CD14-positive monocyte (primary cell): ENCODE results near the gene FAM53B. TPM values are rescaled to one million over a fixed set of nuclear protein-coding genes. Genes with fewer than 3 reads are reported as not detected.

Experiments used
- DNase-seq, 3 donors: peaks; one replicate each; pipeline ENCODE4 v3.0.0-alpha.2; 2011 to 2022
- H2AFZ ChIP-seq: 2 replicates; pipeline ENCODE4 v1.6.0; 2012; ENCODE audit warnings: mild to moderate bottlenecking, low read depth, low read length, inconsistent platforms; ENCODE audit not compliant: insufficient read depth, poor library complexity, severe bottlenecking
- H3K27ac ChIP-seq, 2 donors: 1 replicate in 1 of 2; 2 replicates in 1 of 2; pipeline ENCODE4 v1.5.1; 2012 to 2013; ENCODE audit warnings: low read length in 2 of 2, control low read depth in 1 of 2, inconsistent platforms in 1 of 2, low read depth in 1 of 2, mild to moderate bottlenecking in 1 of 2
- H3K27me3 ChIP-seq, 2 donors: one replicate each; pipeline versions ENCODE4 v1.6.0 to v1.6.1; 2011 to 2013; ENCODE audit warnings: low read length in 2 of 2; ENCODE audit not compliant: control insufficient read depth in 2 of 2, insufficient read depth in 2 of 2
- H3K36me3 ChIP-seq, 2 donors: replicated peaks in 1 of 2; 1 replicate in 1 of 2; 2 replicates in 1 of 2; pipeline versions ENCODE4 v1.5.1 to v1.6.1; 2012 to 2013; ENCODE audit warnings: low read length in 2 of 2, control low read depth in 1 of 2, inconsistent platforms in 1 of 2, mild to moderate bottlenecking in 1 of 2; ENCODE audit not compliant: insufficient read depth in 2 of 2, control insufficient read depth in 1 of 2
- H3K4me1 ChIP-seq, 2 donors: 1 replicate in 1 of 2; 2 replicates in 1 of 2; pipeline versions ENCODE4 v1.5.1 to v1.6.1; 2012 to 2013; ENCODE audit warnings: low read length in 2 of 2, control low read depth in 1 of 2, inconsistent platforms in 1 of 2, mild to moderate bottlenecking in 1 of 2, moderate library complexity in 1 of 2; ENCODE audit not compliant: insufficient read depth in 2 of 2, control insufficient read depth in 1 of 2
- H3K4me2 ChIP-seq: replicated peaks from 2 replicates; pipeline ENCODE3; 2012; ENCODE audit warnings: low read length, moderate library complexity, mild to moderate bottlenecking; ENCODE audit not compliant: poor library complexity, severe bottlenecking; ENCODE audit errors: extremely low read depth
- H3K4me3 ChIP-seq, 3 experiments: fragments of 200-600 bp in 1 of 3; sonication (generic) in 1 of 3; replicated peaks in 1 of 3; 1 replicate in 2 of 3; 2 replicates in 1 of 3; pipeline ENCODE4 v1.5.1; 2011 to 2013; ENCODE audit warnings: low read length in 3 of 3, mild to moderate bottlenecking in 3 of 3, control low read depth in 2 of 3, low read depth in 2 of 3, inconsistent platforms in 1 of 3, moderate library complexity in 1 of 3
- H3K79me2 ChIP-seq: 2 replicates; pipeline ENCODE4 v1.6.0; 2012; ENCODE audit warnings: mild to moderate bottlenecking, control low read depth, inconsistent platforms, low read length, moderate library complexity; ENCODE audit not compliant: insufficient read depth
- H3K9ac ChIP-seq: 2 replicates; pipeline ENCODE4 v1.6.0; 2017; ENCODE audit warnings: low read length, mild to moderate bottlenecking; ENCODE audit not compliant: insufficient read depth, poor library complexity, severe bottlenecking
- H3K9me3 ChIP-seq, 2 donors: replicated peaks in 1 of 2; 1 replicate in 1 of 2; 2 replicates in 1 of 2; pipeline versions ENCODE4 v1.5.1 to v1.6.1; 2012 to 2013; ENCODE audit warnings: low read length in 2 of 2, control low read depth in 1 of 2; ENCODE audit not compliant: control insufficient read depth in 1 of 2, insufficient read depth in 1 of 2
- H4K20me1 ChIP-seq: 2 replicates; pipeline ENCODE4 v1.6.0; 2012; ENCODE audit warnings: mild to moderate bottlenecking, low read length, control low read depth, moderate library complexity; ENCODE audit not compliant: insufficient read depth
- H3K27ac Mint-ChIP-seq, 7 donors: one replicate each; pipeline ENCODE4 v1.8.0; 2020; ENCODE audit warnings: mild to moderate bottlenecking in 7 of 7, mixed read lengths in 7 of 7, moderate library complexity in 6 of 7, inconsistent platforms in 2 of 7
- H3K27me3 Mint-ChIP-seq, 3 donors: one replicate each; pipeline ENCODE4 v1.8.0; 2021 to 2022; ENCODE audit warnings: low read depth in 3 of 3, mild to moderate bottlenecking in 3 of 3, mixed read lengths in 3 of 3, moderate library complexity in 3 of 3, inconsistent platforms in 1 of 3
- H3K36me3 Mint-ChIP-seq, 2 donors: one replicate each; pipeline ENCODE4 v1.8.0; 2020; ENCODE audit warnings: mixed read lengths in 2 of 2, inconsistent platforms in 1 of 2, mild to moderate bottlenecking in 1 of 2
- H3K4me1 Mint-ChIP-seq: one replicate; pipeline ENCODE4 v1.8.0; 2020; ENCODE audit warnings: mild to moderate bottlenecking, mixed read lengths
- H3K4me3 Mint-ChIP-seq, 2 donors: one replicate each; pipeline ENCODE4 v1.8.0; 2020; ENCODE audit warnings: mild to moderate bottlenecking in 2 of 2, mixed read lengths in 2 of 2, moderate library complexity in 1 of 2
- H3K9me3 Mint-ChIP-seq, 7 donors: one replicate each; pipeline ENCODE4 v1.8.0; 2020 to 2022; ENCODE audit warnings: mixed read lengths in 7 of 7, mild to moderate bottlenecking in 6 of 7, moderate library complexity in 6 of 7, inconsistent platforms in 2 of 7
- WGBS: methylation state at CpG from one replicate; pipeline ENCODE4 v1.1.5; 2013; ENCODE audit warnings: missing lambda C conversion rate; ENCODE audit not compliant: insufficient coverage; 5-methylcytosine and 5-hydroxymethylcytosine counted together
- intact Hi-C, 2 donors: fragments of 100-400 bp; cut with micrococcal nuclease; formaldehyde crosslinking; loops; one replicate each; pipeline versions ENCODE4 v1.15.0 to v1.15.1; 2023
- polyA plus RNA-seq, 3 donors: library from polyadenylated mRNA; depleted of rRNA in 1 of 3; unstranded in 2 of 3; stranded (reverse) in 1 of 3; fragments of 300-500 nt in 2 of 3; fragments of >200 nt in 1 of 3; fragmentation: Illumina TruSeq in 2 of 3; gene quantifications; 1 replicate in 2 of 3; 2 replicates in 1 of 3; pipeline ENCODE4 v1.2.3, GENCODE V29; 2012 to 2021
- small RNA-seq: library from RNA; depleted of rRNA; stranded (forward); fragments of <200 nt; gene quantifications from one replicate; pipeline ENCODE3, GENCODE V24; 2012; ENCODE audit warnings: low read depth; ENCODE audit not compliant: insufficient read length
- TF ChIP-seq, protein P1 (sequence below): fragments of 200-600 bp; IDR thresholded peaks from one replicate; pipeline ENCODE4 v1.8.0; 2022; ENCODE audit warnings: antibody characterized with exemption, mild to moderate bottlenecking

Gene FAM53B
- polyA plus RNA-seq, 3 donors: 5.8 to 23.3 (median 12.6) TPM

DNA sequence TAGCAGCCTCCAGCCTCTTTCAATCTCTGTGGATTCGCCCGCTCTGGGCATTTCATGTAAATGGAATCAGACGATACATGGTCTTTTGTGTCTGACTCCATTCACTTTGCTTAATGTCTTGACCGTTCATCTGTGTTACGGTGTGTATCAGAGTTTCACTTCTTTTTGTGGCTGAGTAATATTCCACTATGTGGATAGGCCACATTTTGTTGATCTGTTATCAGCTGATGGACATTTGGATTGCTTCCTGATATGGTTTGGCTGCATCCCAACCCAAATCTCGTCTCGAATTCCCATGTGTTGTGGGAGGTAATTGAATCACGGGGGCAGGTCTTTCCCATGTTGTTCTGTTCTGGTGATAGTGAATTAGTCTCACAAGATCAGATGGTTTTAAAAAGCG is 173.5 kb downstream of the FAM53B start:
- no peak for DNase-seq
- no peak overlapping the region for H3K4me3 ChIP-seq
- H3K9ac ChIP-seq: no peak overlapping the region
- Mint-ChIP-seq H3K36me3 (peaks cover 0 to 2% of the 10 kb centered on the region in 2 donors), H3K4me1 (no peaks in the 10 kb centered on the region), H3K9me3 (peaks cover 0 to 6% (median 0%) of the 10 kb centered on the region in 7 donors), H3K27me3 (peaks cover 2 to 3% (median 3%) of the 10 kb centered on the region in 3 donors), H3K4me3 (no peak overlapping the region), H3K27ac (no peak overlapping the region)
- H3K27me3 ChIP-seq: no peaks in the 10 kb centered on the region
- no peaks in the 10 kb centered on the region for H3K36me3 ChIP-seq
- 91% methylated on average over 9 of the region's 9 CpGs for WGBS
- H2AFZ ChIP-seq: no peak overlapping the region
- TF ChIP-seq, protein P1, sequence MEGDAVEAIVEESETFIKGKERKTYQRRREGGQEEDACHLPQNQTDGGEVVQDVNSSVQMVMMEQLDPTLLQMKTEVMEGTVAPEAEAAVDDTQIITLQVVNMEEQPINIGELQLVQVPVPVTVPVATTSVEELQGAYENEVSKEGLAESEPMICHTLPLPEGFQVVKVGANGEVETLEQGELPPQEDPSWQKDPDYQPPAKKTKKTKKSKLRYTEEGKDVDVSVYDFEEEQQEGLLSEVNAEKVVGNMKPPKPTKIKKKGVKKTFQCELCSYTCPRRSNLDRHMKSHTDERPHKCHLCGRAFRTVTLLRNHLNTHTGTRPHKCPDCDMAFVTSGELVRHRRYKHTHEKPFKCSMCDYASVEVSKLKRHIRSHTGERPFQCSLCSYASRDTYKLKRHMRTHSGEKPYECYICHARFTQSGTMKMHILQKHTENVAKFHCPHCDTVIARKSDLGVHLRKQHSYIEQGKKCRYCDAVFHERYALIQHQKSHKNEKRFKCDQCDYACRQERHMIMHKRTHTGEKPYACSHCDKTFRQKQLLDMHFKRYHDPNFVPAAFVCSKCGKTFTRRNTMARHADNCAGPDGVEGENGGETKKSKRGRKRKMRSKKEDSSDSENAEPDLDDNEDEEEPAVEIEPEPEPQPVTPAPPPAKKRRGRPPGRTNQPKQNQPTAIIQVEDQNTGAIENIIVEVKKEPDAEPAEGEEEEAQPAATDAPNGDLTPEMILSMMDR: no peak
- H3K4me1 ChIP-seq: no peaks in the 10 kb centered on the region
- H4K20me1 ChIP-seq: no peaks in the 10 kb centered on the region
- no peak overlapping the region for H3K4me2 ChIP-seq
- H3K9me3 ChIP-seq: no peaks in the 10 kb centered on the region
- no peaks in the 10 kb centered on the region for H3K79me2 ChIP-seq
- H3K27ac ChIP-seq: no peak overlapping the region
- intact Hi-C loops: no loop called here

DNA sequence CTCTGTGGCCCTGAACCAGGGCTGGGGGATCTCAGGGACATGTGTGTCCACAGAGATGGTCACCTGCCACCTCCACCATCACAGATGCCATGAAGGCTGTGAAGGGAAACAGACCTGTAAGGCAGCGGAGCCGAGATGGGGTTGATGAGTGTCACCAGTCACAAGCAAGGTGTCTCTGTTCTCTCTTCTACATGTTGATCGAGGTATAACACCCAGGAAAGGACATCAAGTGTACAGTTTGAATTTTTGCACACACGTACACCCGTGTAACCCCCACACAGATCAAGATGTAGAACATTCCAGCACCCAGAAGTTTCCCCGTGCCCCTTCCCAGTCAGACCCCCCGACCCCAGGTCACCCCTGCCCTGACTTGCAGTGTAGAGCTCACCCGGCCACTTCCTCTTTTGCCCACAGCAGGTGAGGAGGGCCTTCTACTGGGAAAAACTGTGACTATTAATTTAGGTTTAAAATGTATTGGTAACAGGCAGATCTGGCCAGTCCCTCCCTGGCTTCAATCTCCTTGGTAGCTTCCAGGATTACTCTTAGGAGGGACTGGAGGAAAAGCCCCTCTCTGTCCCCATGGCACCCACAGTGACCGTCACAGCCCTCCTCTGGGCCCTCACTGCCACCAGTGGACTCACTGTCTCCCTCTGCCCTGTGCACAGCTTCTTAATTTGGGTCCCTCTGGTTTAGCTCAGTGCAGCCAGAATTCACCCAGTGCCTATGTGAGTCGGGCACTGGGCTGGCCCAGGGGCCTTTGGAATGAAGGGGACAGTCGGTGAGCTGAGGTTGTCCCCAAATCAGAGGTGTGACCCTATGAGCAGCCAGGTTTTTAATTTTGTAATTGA is 174.3 kb downstream of the FAM53B start:
- Histone ChIP-seq H3K9ac (no peak overlapping the region), H3K27ac (no peak overlapping the region), H3K4me3 (no peak overlapping the region), H3K9me3 (no peaks in the 10 kb centered on the region), H3K4me2 (no peak overlapping the region), H3K27me3 (no peaks in the 10 kb centered on the region), H3K36me3 (no peaks in the 10 kb centered on the region), H3K4me1 (no peaks in the 10 kb centered on the region), H4K20me1 (no peaks in the 10 kb centered on the region), H3K79me2 (no peaks in the 10 kb centered on the region), H2AFZ (no peak overlapping the region)
- TF ChIP-seq, protein P1: no peak
- no peak overlapping the region for H3K4me3 Mint-ChIP-seq
- H3K27ac Mint-ChIP-seq: peak overlapping the region in 2 of 7 donors; percentile 25 to 41
- H3K9me3 Mint-ChIP-seq: peaks cover 0 to 6% (median 0%) of the 10 kb centered on the region in 7 donors
- H3K36me3 Mint-ChIP-seq: peaks cover 0 to 2% of the 10 kb centered on the region in 2 donors
- H3K27me3 Mint-ChIP-seq: peaks cover 3 to 4% (median 3%) of the 10 kb centered on the region in 3 donors
- WGBS: 86% methylated on average over 4 of the region's 11 CpGs
- no peaks in the 10 kb centered on the region for H3K4me1 Mint-ChIP-seq
- no peak for DNase-seq
- intact Hi-C loops: no loop called here

Small RNAs within 50 kb of the gene (small RNA-seq; reads per million reads assigned to genes)
- gene RF00019: not detected

Other genes with a start within 250 kb of the FAM53B start
- 10 to 100 TPM in 1 of 3 donors, 1 to 10 TPM in 2; 7.6 to 13.6 (median 8.2) TPM for gene EEF1AKMT2, start 47.5 kb upstream of the FAM53B start, polyA plus RNA-seq
- 10 to 100 TPM in 1 of 3 donors, 1 to 10 TPM in 2; 6.2 to 10.3 (median 9.0) TPM for gene ABRAXAS2, start 57.4 kb upstream of the FAM53B start, polyA plus RNA-seq
- 1 to 10 TPM; 2.7 to 5.6 (median 3.1) TPM for gene ZRANB1, start 197.7 kb upstream of the FAM53B start, polyA plus RNA-seq